MCF 10A (cell line): ENCODE data around the gene LRRC2. TPM values are rescaled to one million over a fixed set of nuclear protein-coding genes. Genes with fewer than 3 reads are reported as not detected.

Experiments
- BruUV-seq: library from RNA; stranded (reverse); fragments of 400-500 nt; replicated peaks from 2 replicates; lab custom pipeline; 2021; lab: Mats Ljungman, UMichigan
- CTCF ChIA-PET: fragments of 300-600 bp; sonication (Branson Sonifier 250); formaldehyde crosslinking; extraction: SDS; loops from one replicate; lab custom pipeline; 2021; ENCODE audit warnings: antibody characterized with exemption, inconsistent platforms; lab: Yijun Ruan, JAX
- POLR2A ChIA-PET: fragments of 300-600, 350-650 bp; sonication (Branson Sonifier 250); formaldehyde crosslinking; extraction: SDS; loops from one replicate; lab custom pipeline; 2020; ENCODE audit warnings: antibody characterized with exemption, inconsistent platforms; lab: Yijun Ruan, JAX
- DNase-seq: peaks from one replicate; pipeline ENCODE4 v3.0.0-alpha.2; 2018; ENCODE audit not compliant: unreplicated experiment
- H3K27ac Mint-ChIP-seq: one replicate; pipeline ENCODE4 v1.8.0; 2022; ENCODE audit warnings: mild to moderate bottlenecking, low read depth, mixed read lengths; ENCODE audit not compliant: unreplicated experiment
- H3K27me3 Mint-ChIP-seq: one replicate; pipeline ENCODE4 v1.8.0; 2022; ENCODE audit warnings: mixed read lengths; ENCODE audit not compliant: insufficient read depth, unreplicated experiment
- H3K36me3 Mint-ChIP-seq: one replicate; pipeline ENCODE4 v1.8.0; 2022; ENCODE audit warnings: mild to moderate bottlenecking, moderate library complexity, mixed read lengths; ENCODE audit not compliant: insufficient read depth, unreplicated experiment
- H3K4me1 Mint-ChIP-seq: one replicate; pipeline ENCODE4 v1.8.0; 2022; ENCODE audit warnings: mixed read lengths; ENCODE audit not compliant: insufficient read depth, unreplicated experiment
- H3K4me3 Mint-ChIP-seq: one replicate; pipeline ENCODE4 v1.8.0; 2022; ENCODE audit warnings: mild to moderate bottlenecking, moderate library complexity, mixed read lengths; ENCODE audit not compliant: unreplicated experiment
- H3K9me3 Mint-ChIP-seq: one replicate; pipeline ENCODE4 v1.8.0; 2022; ENCODE audit warnings: mixed read lengths; ENCODE audit not compliant: unreplicated experiment
- CTCF ChIP-seq: fragments of 200-600 bp; IDR thresholded peaks from one replicate; pipeline ENCODE4 v1.8.0; 2022; ENCODE audit warnings: antibody characterized with exemption, mild to moderate bottlenecking; ENCODE audit not compliant: unreplicated experiment
- intact Hi-C: fragments of 100-400 bp; cut with micrococcal nuclease; formaldehyde crosslinking; loops from 2 replicates; pipeline ENCODE4 v1.14.1; 2022
- total RNA-seq: library from RNA; stranded (reverse); gene quantifications from 2 replicates; pipeline ENCODE4 v1.2.3, GENCODE V29; 2022

The LRRC2 gene
- total RNA-seq, 1 experiment from 2014 or later, result not detected

- no TSS peak for BruUV-seq
- no peak for TF ChIP-seq CTCF
- intact Hi-C loops, result no loop called here
- ChIA-PET POLR2A (no interaction called here), CTCF (interaction anchor here (0.5 to 1.4 kb wide), 3 partner anchors 8 to 174 kb away, joined by 3 to 4 read pairs (median 3); no protein-coding TSS in a partner anchor)
- Mint-ChIP-seq H3K9me3 (peaks cover 1% of the 10 kb centered on the region), H3K27me3 (peaks cover 33% of the 10 kb centered on the region), H3K36me3 (no peaks in the 10 kb centered on the region), H3K4me1 (peaks cover 15% of the 10 kb centered on the region), H3K27ac (no peak overlapping the region), H3K4me3 (no peak overlapping the region)
- no peak for DNase-seq
Measured at GRCh38 chr3:46480491-46481195, 85.5 kb downstream of the LRRC2 start.

GRCh38 chr3:46479696-46480095 is 86.4 kb downstream of the LRRC2 start:
- no peak for DNase-seq
- Mint-ChIP-seq H3K4me1 (peaks cover 15% of the 10 kb centered on the region), H3K9me3 (peaks cover 11% of the 10 kb centered on the region), H3K36me3 (no peaks in the 10 kb centered on the region), H3K4me3 (no peak overlapping the region), H3K27ac (no peak overlapping the region), H3K27me3 (peaks cover 42% of the 10 kb centered on the region)
- BruUV-seq, result no TSS peak
- intact Hi-C loops, result no loop called here
- CTCF ChIA-PET, result interaction anchor here (0.7 to 1.4 kb wide), 2 partner anchors 9 to 10 kb away, joined by 3 to 4 read pairs; no protein-coding TSS in a partner anchor
- no peak for TF ChIP-seq CTCF
- POLR2A ChIA-PET, result no interaction called here

GRCh38 chr3:46479021-46479420 is 87.1 kb downstream of the LRRC2 start:
- intact Hi-C loops, result no loop called here
- Mint-ChIP-seq H3K4me1 (peaks cover 15% of the 10 kb centered on the region), H3K9me3 (peaks cover 17% of the 10 kb centered on the region), H3K4me3 (no peak overlapping the region), H3K36me3 (no peaks in the 10 kb centered on the region), H3K27ac (no peak overlapping the region), H3K27me3 (peaks cover 49% of the 10 kb centered on the region)
- POLR2A ChIA-PET, result no interaction called here
- TF ChIP-seq CTCF, result no peak
- CTCF ChIA-PET, result no interaction called here
- BruUV-seq, result no TSS peak
- DNase-seq, result no peak

- POLR2A ChIA-PET, result no interaction called here
- H3K27me3 Mint-ChIP-seq, result peaks cover 56% of the 10 kb centered on the region
- no peaks in the 10 kb centered on the region for H3K36me3 Mint-ChIP-seq
- peaks cover 18% of the 10 kb centered on the region for H3K9me3 Mint-ChIP-seq
- no peak overlapping the region for H3K4me3 Mint-ChIP-seq
- H3K4me1 Mint-ChIP-seq, result peaks cover 13% of the 10 kb centered on the region
- DNase-seq, result no peak
- TF ChIP-seq CTCF, result no peak
- no TSS peak for BruUV-seq
- intact Hi-C loops, result no loop called here
- no peak overlapping the region for H3K27ac Mint-ChIP-seq
- CTCF ChIA-PET, result interaction anchor here (1.9 kb wide), 1 partner anchor 11 kb away, joined by 11 read pairs; no protein-coding TSS in a partner anchor
Measured at GRCh38 chr3:46478341-46478740, 87.8 kb downstream of the LRRC2 start.
